H1 (cell line): Measurements from ENCODE around the gene MPV17L.
"Not testable (repeated sequence)": the region's sequence is repeated elsewhere in the genome, so short reads cannot be mapped to it uniquely, and the experiment has no call there.

Experiments used
- CEBPB ChIP-seq: IDR thresholded peaks from 2 replicates; pipeline ENCODE4 v1.6.1; 2012; ENCODE audit warnings: low read depth, low read length
- EZH2 ChIP-seq: fragments of 200-600 bp; sonication (generic); IDR thresholded peaks from 2 replicates; pipeline ENCODE4 v1.7.1; 2012; ENCODE audit warnings: low read depth, mild to moderate bottlenecking, moderate library complexity, low read length, inconsistent platforms; ENCODE audit not compliant: severe bottlenecking
- GABPA ChIP-seq: IDR thresholded peaks from 2 replicates; pipeline ENCODE4 v1.6.1; 2011; ENCODE audit warnings: mild to moderate bottlenecking, low read length, moderate library complexity, borderline replicate concordance; ENCODE audit not compliant: insufficient read depth
- JUND ChIP-seq: IDR thresholded peaks from 2 replicates; pipeline ENCODE4 v1.6.1; 2011; ENCODE audit warnings: mild to moderate bottlenecking, improper control_type of control experiment, low read length
- NANOG ChIP-seq: IDR thresholded peaks from 2 replicates; pipeline ENCODE4 v1.6.1; 2011; ENCODE audit warnings: low read length, low read depth, mild to moderate bottlenecking, inconsistent platforms; ENCODE audit not compliant: insufficient read depth, poor library complexity, severe bottlenecking
- POLR2A ChIP-seq, 2 experiments: IDR thresholded peaks; 1 replicate in 1 of 2; 2 replicates in 1 of 2; pipeline ENCODE4 v1.6.1; 2011; ENCODE audit warnings: low read depth in 2 of 2, low read length in 2 of 2, mild to moderate bottlenecking in 2 of 2; ENCODE audit errors: control extremely low read depth in 1 of 2
- POLR2AphosphoS5 ChIP-seq: IDR thresholded peaks from 2 replicates; pipeline ENCODE4 v1.6.1; 2011; ENCODE audit warnings: low read depth, low read length
- RFX5 ChIP-seq: IDR thresholded peaks from 2 replicates; pipeline ENCODE4 v1.6.1; 2011; ENCODE audit warnings: low read depth, low read length, improper control_type of control experiment, borderline replicate concordance
- SIN3A ChIP-seq, 2 experiments: IDR thresholded peaks in 1 of 2; conservative IDR thresholded peaks in 1 of 2; 2 replicates each; pipeline ENCODE4 v1.6.1; 2011 to 2012; ENCODE audit warnings: low read length in 2 of 2, improper control_type of control experiment in 1 of 2, low read depth in 1 of 2, mild to moderate bottlenecking in 1 of 2
- TAF1 ChIP-seq: IDR thresholded peaks from 2 replicates; pipeline ENCODE4 v1.6.1; 2011; ENCODE audit warnings: mild to moderate bottlenecking, low read depth, low read length
- TCF12 ChIP-seq: IDR thresholded peaks from 2 replicates; pipeline ENCODE4 v1.6.1; 2011; ENCODE audit warnings: low read depth, mild to moderate bottlenecking, low read length
- TEAD4 ChIP-seq: IDR thresholded peaks from 2 replicates; pipeline ENCODE4 v1.6.1; 2012; ENCODE audit warnings: low read depth, low read length, inconsistent platforms, mixed read lengths
- ZNF274 ChIP-seq: IDR thresholded peaks from 2 replicates; pipeline ENCODE4 v1.7.0; 2012; ENCODE audit warnings: low read length, borderline replicate concordance; ENCODE audit errors: extremely low read depth
- TF ChIP-seq, protein P1 (sequence below), 3 experiments: IDR thresholded peaks; 1 replicate in 2 of 3; 2 replicates in 1 of 3; pipeline versions ENCODE4 v1.5.1 to v1.6.1; 2011; ENCODE audit warnings: low read length in 3 of 3, mild to moderate bottlenecking in 3 of 3, inconsistent platforms in 2 of 3, low read depth in 1 of 3, moderate library complexity in 1 of 3; ENCODE audit not compliant: insufficient read depth in 1 of 3; ENCODE audit errors: control extremely low read depth in 1 of 3

DNA sequence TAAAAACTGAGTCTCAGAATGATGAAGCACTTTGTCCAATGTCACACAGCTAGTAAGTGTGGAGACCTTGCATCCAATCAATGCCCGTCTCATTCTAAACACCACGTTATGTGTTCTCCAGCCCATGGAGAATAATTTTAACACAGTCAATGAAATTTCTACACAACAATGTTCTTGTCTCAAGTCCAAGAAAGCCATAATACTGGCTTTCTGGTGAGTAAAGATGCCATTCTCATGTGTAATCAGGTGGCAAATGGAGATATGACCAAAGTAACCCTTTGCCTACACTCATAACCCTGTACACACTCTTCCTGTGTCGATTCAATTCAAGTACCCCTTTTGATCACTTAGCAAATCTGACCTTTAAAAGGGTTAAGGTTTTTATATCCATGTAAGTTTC is 12.7 kb upstream of the MPV17L start:
- not testable (repeated sequence) for TF ChIP-seq TCF12; JUND; NANOG; RFX5; POLR2A (IDR thresholded peaks at IDR 0.05; ENCODE audit: control extremely low read depth in 1 of 2, low read depth in 2 of 2, low read length in 2 of 2); TEAD4; GABPA; EZH2; ZNF274; CEBPB; TAF1; POLR2AphosphoS5; SIN3A (conservative IDR thresholded peaks at IDR 0.05 in 1 of 2, IDR thresholded peaks at IDR 0.05 in 1 of 2; ENCODE audit: low read depth in 1 of 2, low read length in 2 of 2)
- TF ChIP-seq, protein P1, sequence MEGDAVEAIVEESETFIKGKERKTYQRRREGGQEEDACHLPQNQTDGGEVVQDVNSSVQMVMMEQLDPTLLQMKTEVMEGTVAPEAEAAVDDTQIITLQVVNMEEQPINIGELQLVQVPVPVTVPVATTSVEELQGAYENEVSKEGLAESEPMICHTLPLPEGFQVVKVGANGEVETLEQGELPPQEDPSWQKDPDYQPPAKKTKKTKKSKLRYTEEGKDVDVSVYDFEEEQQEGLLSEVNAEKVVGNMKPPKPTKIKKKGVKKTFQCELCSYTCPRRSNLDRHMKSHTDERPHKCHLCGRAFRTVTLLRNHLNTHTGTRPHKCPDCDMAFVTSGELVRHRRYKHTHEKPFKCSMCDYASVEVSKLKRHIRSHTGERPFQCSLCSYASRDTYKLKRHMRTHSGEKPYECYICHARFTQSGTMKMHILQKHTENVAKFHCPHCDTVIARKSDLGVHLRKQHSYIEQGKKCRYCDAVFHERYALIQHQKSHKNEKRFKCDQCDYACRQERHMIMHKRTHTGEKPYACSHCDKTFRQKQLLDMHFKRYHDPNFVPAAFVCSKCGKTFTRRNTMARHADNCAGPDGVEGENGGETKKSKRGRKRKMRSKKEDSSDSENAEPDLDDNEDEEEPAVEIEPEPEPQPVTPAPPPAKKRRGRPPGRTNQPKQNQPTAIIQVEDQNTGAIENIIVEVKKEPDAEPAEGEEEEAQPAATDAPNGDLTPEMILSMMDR (IDR thresholded peaks at IDR 0.05; ENCODE audit: control extremely low read depth in 1 of 3, insufficient read depth in 1 of 3, low read depth in 1 of 3, low read length in 3 of 3): not testable (repeated sequence)
